C1 segment of cervical spinal cord (tissue), 14 donors: ENCODE results near the gene MAST2.
"Not testable (repeated sequence)": the region's sequence is repeated elsewhere in the genome, so short reads cannot be mapped to it uniquely, and the experiment has no call there.

ENCODE experiments used
- DNase-seq, 14 donors: peaks; one replicate each; lab custom pipeline; 2025; lab: John Stamatoyannopoulos, UW

MAST2 gene

GRCh38 chr1:45932205-45932604, 128.8 kb downstream of the MAST2 start:
- not testable (repeated sequence) for DNase-seq

GRCh38 chr1:45934947-45935346, 131.5 kb downstream of the MAST2 start:
- no peak for DNase-seq

- DNase-seq, result no peak
Measured at GRCh38 chr1:45938029-45938428, 134.6 kb downstream of the MAST2 start.

- no peak for DNase-seq
Measured at GRCh38 chr1:45942411-45942810, 139.0 kb downstream of the MAST2 start.

GRCh38 chr1:45943185-45943584, 139.8 kb downstream of the MAST2 start:
- DNase-seq, result no peak

GRCh38 chr1:45945426-45945825, 142.0 kb downstream of the MAST2 start:
- no peak for DNase-seq

GRCh38 chr1:45949462-45949861, 146.1 kb downstream of the MAST2 start:
- DNase-seq, result not testable (repeated sequence)

GRCh38 chr1:45952072-45952471, 148.7 kb downstream of the MAST2 start:
- no peak for DNase-seq

GRCh38 chr1:45953934-45954847, 150.8 kb downstream of the MAST2 start:
- no peak for DNase-seq

- no peak for DNase-seq
Measured at GRCh38 chr1:45957684-45958083, 154.3 kb downstream of the MAST2 start.

GRCh38 chr1:45958317-45958716, 154.9 kb downstream of the MAST2 start:
- no peak for DNase-seq

GRCh38 chr1:45960930-45961715, 157.7 kb downstream of the MAST2 start:
- DNase-seq, result no peak

GRCh38 chr1:45961936-45962335, 158.5 kb downstream of the MAST2 start:
- not testable (repeated sequence) for DNase-seq

- DNase-seq, result no peak
Measured at GRCh38 chr1:45968941-45969666, 165.7 kb downstream of the MAST2 start.

GRCh38 chr1:45969866-45970265, 166.5 kb downstream of the MAST2 start:
- DNase-seq, result no peak

GRCh38 chr1:45971335-45971734, 167.9 kb downstream of the MAST2 start:
- DNase-seq, result no peak

- no peak for DNase-seq
Measured at GRCh38 chr1:45971922-45972531, 168.6 kb downstream of the MAST2 start.

- no peak for DNase-seq
Measured at GRCh38 chr1:45972621-45973020, 169.2 kb downstream of the MAST2 start.

- no peak for DNase-seq
Measured at GRCh38 chr1:45973121-45973520, 169.7 kb downstream of the MAST2 start.

- no peak for DNase-seq
Measured at GRCh38 chr1:45974541-45975269, 171.3 kb downstream of the MAST2 start.

GRCh38 chr1:45976623-45977022, 173.2 kb downstream of the MAST2 start:
- no peak for DNase-seq
